ENCODE data around the gene SEMA3A. TPM values are rescaled to one million over a fixed set of nuclear protein-coding genes. Genes with fewer than 3 reads are reported as not detected.

The SEMA3A gene
- total and polyA plus RNA-seq, 2 of the 13 experiments (the other 11 are each of a cell fraction or from before 2014, with no cell fraction given): 0.29 to 1.2 TPM

GRCh38 chr7:84049071-84049836 lies 145.3 kb downstream of the SEMA3A start:
- ATAC-seq (no peak), DNase-seq (ENCODE audit: low spot score) (no peak), FAIRE-seq (no peak)
- ChIA-PET CTCF (ENCODE audit: low intra/inter-chr PET ratio, low total read pairs) (no interaction called here), POLR2A (no interaction called here)
- no peak overlapping the region for H3K9ac ChIP-seq (ENCODE audit: insufficient read depth, low read depth, low read length)
- H3K79me2 ChIP-seq (ENCODE audit: insufficient read depth, low read length): no peaks in the 10 kb centered on the region
- no peak overlapping the region for H3K4me2 ChIP-seq (ENCODE audit: low read depth, low read length)
- peaks cover 35% of the 10 kb centered on the region for H3K4me1 ChIP-seq (ENCODE audit: insufficient read depth, low read length)
- TF ChIP-seq RORA (CRISPR knock-in tag; IDR thresholded peaks at IDR 0.05): no peak
- no peak for TF ChIP-seq POLR2AphosphoS5 (IDR thresholded peaks at IDR 0.05; ENCODE audit: low read depth, low read length)
- no peak for TF ChIP-seq ZNF615 (CRISPR knock-in tag; IDR thresholded peaks at IDR 0.05; ENCODE audit: borderline replicate concordance)
- peak; percentile 67 to 90 for TF ChIP-seq MAFK (conservative IDR thresholded peaks at IDR 0.05 in 1 of 2, IDR thresholded peaks at IDR 0.05 in 1 of 2; ENCODE audit: low read length in 2 of 2)
- peak; percentile 74 for TF ChIP-seq MAFF (IDR thresholded peaks at IDR 0.05; ENCODE audit: low read depth, low read length)
- no peak for TF ChIP-seq HNRNPK (IDR thresholded peaks at IDR 0.05; ENCODE audit: low read depth, low read length, poor library complexity, severe bottlenecking)
- TF ChIP-seq SRSF9 (IDR thresholded peaks at IDR 0.05; ENCODE audit: borderline replicate concordance, insufficient read depth, low read depth, low read length, poor library complexity, severe bottlenecking): no peak
- no peaks in the 10 kb centered on the region for H3K27me3 ChIP-seq (ENCODE audit: control insufficient read depth in 1 of 2, insufficient read depth in 2 of 2, low read length in 2 of 2)
- intact Hi-C loops (cut with micrococcal nuclease; ENCODE audit: unreplicated experiment) (no loop called here), in situ Hi-C loops (cut with HindIII; ENCODE audit: extremely low pct_ligation_motif_present, low pct_unique_long_range_greater_than_20kb) (no loop called here)
- BruUV-seq (replicated peaks): no TSS peak
- H3K27ac ChIP-seq (ENCODE audit: extremely low read length, insufficient read depth, low read length): no peak overlapping the region
- no peaks in the 10 kb centered on the region for H4K20me1 ChIP-seq (ENCODE audit: insufficient read depth, low read length)
- no peaks in the 10 kb centered on the region for H3K9me3 ChIP-seq (ENCODE audit: low read length)
- no peak overlapping the region for H2AFZ ChIP-seq (ENCODE audit: low read length)
- no peak overlapping the region for H3K4me3 ChIP-seq (replicated peaks in 1 of 3; ENCODE audit: insufficient read depth in 1 of 3, low read depth in 2 of 3, low read length in 3 of 3)
- H3K36me3 ChIP-seq (replicated peaks in 1 of 2; ENCODE audit: control insufficient read depth in 1 of 2, insufficient read depth in 2 of 2, low read length in 2 of 2): no peaks in the 10 kb centered on the region

GRCh38 chr7:84047085-84047484 lies 147.5 kb downstream of the SEMA3A start:
- no TSS peak for BruUV-seq (replicated peaks)
- TF ChIP-seq ZNF776 (CRISPR knock-in tag; IDR thresholded peaks at IDR 0.05) (no peak), HHEX (CRISPR knock-in tag; IDR thresholded peaks at IDR 0.05) (no peak), THRA (CRISPR knock-in tag; IDR thresholded peaks at IDR 0.05; ENCODE audit: borderline replicate concordance) (peak; percentile 37; the same call in 1 of the 2 replicates), ZBTB8A (CRISPR knock-in tag; IDR thresholded peaks at IDR 0.05; ENCODE audit: borderline replicate concordance, low read depth) (no peak), RARA (CRISPR knock-in tag; IDR thresholded peaks at IDR 0.05) (peak; percentile 83), ZBTB7B (CRISPR knock-in tag; IDR thresholded peaks at IDR 0.05) (no peak), ZNF44 (CRISPR knock-in tag; IDR thresholded peaks at IDR 0.05) (no peak), ZGPAT (CRISPR knock-in tag; IDR thresholded peaks at IDR 0.05) (no peak), CREM (IDR thresholded peaks at IDR 0.05) (peak; percentile 44; the same call in 1 of the 2 replicates), CREM (CRISPR knock-in tag; IDR thresholded peaks at IDR 0.05) (no peak), MIXL1 (CRISPR knock-in tag; IDR thresholded peaks at IDR 0.05) (peak; percentile 75)

More at GRCh38 chr7:84047085-84047484, 147.5 kb downstream of the SEMA3A start:
- Histone ChIP-seq H3K4me3 (replicated peaks in 1 of 3; ENCODE audit: insufficient read depth in 1 of 3, low read depth in 2 of 3, low read length in 3 of 3) (no peak overlapping the region), H3K27me3 (ENCODE audit: control insufficient read depth in 1 of 2, insufficient read depth in 2 of 2, low read length in 2 of 2) (no peaks in the 10 kb centered on the region), H3K36me3 (replicated peaks in 1 of 2; ENCODE audit: control insufficient read depth in 1 of 2, insufficient read depth in 2 of 2, low read length in 2 of 2) (no peaks in the 10 kb centered on the region), H3K4me2 (ENCODE audit: low read depth, low read length) (peak overlapping the region; percentile 25; the same call in 1 of the 2 replicates), H3K9me3 (ENCODE audit: low read length) (no peaks in the 10 kb centered on the region), H3K9ac (ENCODE audit: insufficient read depth, low read depth, low read length) (no peak overlapping the region), H4K20me1 (ENCODE audit: insufficient read depth, low read length) (no peaks in the 10 kb centered on the region), H3K79me2 (ENCODE audit: insufficient read depth, low read length) (no peaks in the 10 kb centered on the region), H2AFZ (ENCODE audit: low read length) (no peak overlapping the region), H3K4me1 (ENCODE audit: insufficient read depth, low read length) (peaks cover 57% of the 10 kb centered on the region), H3K27ac (ENCODE audit: extremely low read length, insufficient read depth, low read length) (peak overlapping the region; percentile 52)
- DNase-seq (ENCODE audit: low spot score): no peak
- in situ Hi-C loops (cut with HindIII; ENCODE audit: extremely low pct_ligation_motif_present, low pct_unique_long_range_greater_than_20kb): no loop called here
- FAIRE-seq: no peak
- WGBS (ENCODE audit: low lambda C conversion rate): 0% methylated on average over 2 of the region's 2 CpGs
- POLR2A ChIA-PET: no interaction called here
- ATAC-seq: no peak
- CTCF ChIA-PET (ENCODE audit: low intra/inter-chr PET ratio, low total read pairs): no interaction called here
- intact Hi-C loops (cut with micrococcal nuclease; ENCODE audit: unreplicated experiment): no loop called here
